AG04449 (cell line): ENCODE measurements around the gene HAAO.
A peak's percentile ranks its signal among the peaks of the same experiment; 100 is the strongest.
"Not testable (repeated sequence)": the region's sequence is repeated elsewhere in the genome, so short reads cannot be mapped to it uniquely, and the experiment has no call there.

Experiments used
- CTCF ChIA-PET: fragments of 350-600 bp; formaldehyde crosslinking; extraction: SDS; loops from one replicate; lab custom pipeline; 2021; ENCODE audit warnings: antibody characterized with exemption; lab: Yijun Ruan, JAX
- POLR2A ChIA-PET: fragments of 400-600, 350-600 bp; formaldehyde crosslinking; extraction: SDS; loops from one replicate; lab custom pipeline; 2020; ENCODE audit warnings: antibody characterized with exemption, inconsistent platforms; lab: Yijun Ruan, JAX
- DNase-seq: peaks from one replicate; pipeline ENCODE4 v3.0.0-alpha.2; 2010; ENCODE audit warnings: low read depth, low spot score
- H3K4me3 ChIP-seq: 2 replicates; pipeline ENCODE4 v1.5.1; 2011; ENCODE audit warnings: low read depth, mild to moderate bottlenecking, control low read depth, low read length
- TF ChIP-seq, protein P1 (sequence below): IDR thresholded peaks from one replicate; pipeline ENCODE4 v1.5.1; 2011; ENCODE audit warnings: mild to moderate bottlenecking, moderate library complexity, low read length, control low read depth, inconsistent platforms; ENCODE audit not compliant: insufficient read depth; ENCODE audit errors: missing control alignments

The HAAO gene

DNA sequence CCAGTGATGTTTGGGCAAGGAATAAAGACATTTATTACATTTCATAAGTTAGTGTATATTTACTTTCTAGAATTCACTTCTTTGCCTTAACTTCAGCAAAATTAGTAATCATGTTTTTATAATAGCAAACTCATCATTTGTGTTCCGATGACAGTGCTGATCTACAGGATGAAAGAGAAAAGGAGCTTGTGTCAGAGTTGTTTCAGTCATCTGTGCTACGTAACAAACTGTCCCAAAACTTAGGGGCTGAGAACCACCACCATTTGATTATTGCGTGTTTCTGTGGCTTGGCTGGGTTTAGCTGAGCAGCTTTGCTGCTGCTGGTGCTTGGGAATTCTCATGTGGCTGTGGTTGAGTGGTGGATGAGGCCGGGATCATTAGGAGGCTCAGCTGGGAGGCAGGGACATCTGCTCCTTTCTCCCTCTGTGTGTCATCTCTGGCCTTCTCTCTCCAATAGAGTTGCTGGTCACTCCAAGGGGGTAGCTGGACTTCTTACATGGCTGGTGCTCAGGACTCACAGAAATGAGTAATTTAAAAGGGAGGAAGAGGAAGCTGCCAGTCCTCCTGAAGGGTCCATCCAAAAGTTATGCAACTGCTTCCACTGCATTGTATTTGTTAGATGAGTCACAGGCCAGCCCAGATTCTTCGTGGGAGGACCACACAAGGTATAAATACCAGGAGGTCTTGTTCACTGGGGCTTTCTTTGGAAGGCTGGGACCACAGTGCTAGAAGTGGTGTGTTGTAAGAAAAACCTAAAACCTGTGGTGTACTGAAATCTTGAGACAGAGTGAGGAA lies 43.4 kb upstream of the HAAO start:
- H3K4me3 ChIP-seq: no peak overlapping the region
- ChIA-PET POLR2A (interaction anchor here (0.6 to 2.2 kb wide), 4 partner anchors 25 to 476 kb away, joined by 3 to 8 read pairs (median 4); partner anchors contain the start of gene ZFP36L2), CTCF (interaction anchor here (0.7 to 2.7 kb wide), 12 partner anchors 8 to 742 kb away, joined by 3 to 17 read pairs (median 4); partner anchors contain the start of gene ZFP36L2)
- TF ChIP-seq, protein P1, sequence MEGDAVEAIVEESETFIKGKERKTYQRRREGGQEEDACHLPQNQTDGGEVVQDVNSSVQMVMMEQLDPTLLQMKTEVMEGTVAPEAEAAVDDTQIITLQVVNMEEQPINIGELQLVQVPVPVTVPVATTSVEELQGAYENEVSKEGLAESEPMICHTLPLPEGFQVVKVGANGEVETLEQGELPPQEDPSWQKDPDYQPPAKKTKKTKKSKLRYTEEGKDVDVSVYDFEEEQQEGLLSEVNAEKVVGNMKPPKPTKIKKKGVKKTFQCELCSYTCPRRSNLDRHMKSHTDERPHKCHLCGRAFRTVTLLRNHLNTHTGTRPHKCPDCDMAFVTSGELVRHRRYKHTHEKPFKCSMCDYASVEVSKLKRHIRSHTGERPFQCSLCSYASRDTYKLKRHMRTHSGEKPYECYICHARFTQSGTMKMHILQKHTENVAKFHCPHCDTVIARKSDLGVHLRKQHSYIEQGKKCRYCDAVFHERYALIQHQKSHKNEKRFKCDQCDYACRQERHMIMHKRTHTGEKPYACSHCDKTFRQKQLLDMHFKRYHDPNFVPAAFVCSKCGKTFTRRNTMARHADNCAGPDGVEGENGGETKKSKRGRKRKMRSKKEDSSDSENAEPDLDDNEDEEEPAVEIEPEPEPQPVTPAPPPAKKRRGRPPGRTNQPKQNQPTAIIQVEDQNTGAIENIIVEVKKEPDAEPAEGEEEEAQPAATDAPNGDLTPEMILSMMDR: no peak
- DNase-seq: peak; percentile 94

DNA sequence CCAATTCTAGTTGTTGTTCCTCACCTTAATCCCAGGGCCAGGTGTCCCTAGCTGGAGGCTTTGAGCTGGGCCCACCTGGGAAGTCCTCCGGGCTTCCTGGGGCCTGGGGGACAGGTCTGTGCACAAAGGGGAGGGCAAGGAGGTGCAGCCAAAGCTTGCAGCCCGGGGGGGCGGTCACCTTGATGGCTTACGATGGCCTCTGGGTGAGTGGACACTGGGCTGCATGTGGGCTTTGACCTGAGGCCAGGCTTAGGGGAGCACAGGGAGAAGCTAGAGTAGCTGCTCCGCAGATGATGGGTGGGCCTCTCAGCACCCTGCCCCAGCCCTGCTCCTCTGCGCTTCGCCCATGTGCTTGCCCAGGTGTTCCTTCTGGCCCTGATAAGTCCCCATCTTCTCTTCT lies 41.8 kb upstream of the HAAO start:
- no peak for DNase-seq
- POLR2A ChIA-PET: no interaction called here
- no peak overlapping the region for H3K4me3 ChIP-seq
- TF ChIP-seq, protein P1: no peak
- CTCF ChIA-PET: interaction anchor here (0.7 to 2.7 kb wide), 5 partner anchors 23 to 707 kb away, joined by 3 to 17 read pairs (median 4); partner anchors contain the start of gene ZFP36L2

DNA sequence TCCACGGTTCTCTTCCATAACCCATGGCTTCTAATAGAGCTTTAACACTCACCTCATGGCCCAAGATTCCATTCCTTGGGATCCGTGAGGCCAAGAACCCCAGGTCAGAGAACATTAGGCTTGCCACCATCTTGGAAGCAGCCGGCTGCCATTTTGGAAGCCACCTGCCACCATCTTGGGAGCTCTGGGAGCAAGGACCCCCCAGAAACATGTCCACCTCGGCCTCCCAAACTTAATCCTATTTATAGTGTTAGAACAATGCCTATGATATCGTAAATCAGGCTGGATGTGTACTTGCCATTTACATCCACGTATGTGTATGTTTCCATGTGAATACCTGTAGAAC lies 39.9 kb upstream of the HAAO start:
- CTCF ChIA-PET: interaction anchor here (0.7 to 7.0 kb wide), 11 partner anchors 16 to 745 kb away, joined by 3 to 91 read pairs (median 6); no protein-coding TSS in a partner anchor

DNA sequence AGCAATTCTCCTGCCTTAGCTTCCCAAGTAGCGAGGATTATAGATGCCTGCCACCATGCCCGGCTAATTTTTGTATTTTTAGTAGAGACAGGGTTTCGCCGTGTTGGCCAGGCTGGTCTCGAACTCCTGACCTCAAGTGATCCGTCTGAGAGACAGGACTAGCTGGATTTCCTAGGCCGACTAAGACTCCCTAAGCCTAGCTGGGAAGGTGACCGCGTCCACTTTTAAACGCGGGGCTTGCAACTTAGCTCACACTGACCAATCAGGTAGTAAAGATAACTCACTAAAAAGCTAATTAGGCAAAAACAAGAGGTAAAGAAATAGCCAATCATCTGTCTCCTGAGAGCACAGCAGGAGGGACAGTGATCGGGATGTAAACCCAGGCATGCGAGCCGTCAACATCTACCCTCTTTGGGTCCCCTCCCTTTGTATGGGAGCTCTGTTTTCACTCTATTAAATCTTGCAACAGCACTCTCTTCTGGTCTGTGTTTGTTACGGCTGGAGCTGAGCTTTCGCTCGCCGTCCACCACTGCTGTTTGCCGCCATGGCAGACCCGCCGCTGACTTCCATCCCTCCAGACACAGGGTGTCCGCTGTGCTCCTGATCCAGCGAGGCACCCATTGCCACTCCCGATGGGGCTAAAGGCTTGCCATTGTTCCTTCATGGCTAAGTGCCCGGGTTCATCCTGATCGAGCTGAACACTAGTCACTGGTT lies 39.3 kb upstream of the HAAO start:
- H3K4me3 ChIP-seq, DNase-seq, POLR2A ChIA-PET: not testable (repeated sequence)
- CTCF ChIA-PET: interaction anchor here (0.6 to 7.3 kb wide), 17 partner anchors 15 to 746 kb away, joined by 3 to 111 read pairs (median 6); partner anchors contain the start of gene ZFP36L2

More for the DNA sequence above, 39.9 kb upstream of the HAAO start:
- POLR2A ChIA-PET: no interaction called here
- no peak overlapping the region for H3K4me3 ChIP-seq
- no peak for DNase-seq
- TF ChIP-seq, protein P1: no peak

DNA sequence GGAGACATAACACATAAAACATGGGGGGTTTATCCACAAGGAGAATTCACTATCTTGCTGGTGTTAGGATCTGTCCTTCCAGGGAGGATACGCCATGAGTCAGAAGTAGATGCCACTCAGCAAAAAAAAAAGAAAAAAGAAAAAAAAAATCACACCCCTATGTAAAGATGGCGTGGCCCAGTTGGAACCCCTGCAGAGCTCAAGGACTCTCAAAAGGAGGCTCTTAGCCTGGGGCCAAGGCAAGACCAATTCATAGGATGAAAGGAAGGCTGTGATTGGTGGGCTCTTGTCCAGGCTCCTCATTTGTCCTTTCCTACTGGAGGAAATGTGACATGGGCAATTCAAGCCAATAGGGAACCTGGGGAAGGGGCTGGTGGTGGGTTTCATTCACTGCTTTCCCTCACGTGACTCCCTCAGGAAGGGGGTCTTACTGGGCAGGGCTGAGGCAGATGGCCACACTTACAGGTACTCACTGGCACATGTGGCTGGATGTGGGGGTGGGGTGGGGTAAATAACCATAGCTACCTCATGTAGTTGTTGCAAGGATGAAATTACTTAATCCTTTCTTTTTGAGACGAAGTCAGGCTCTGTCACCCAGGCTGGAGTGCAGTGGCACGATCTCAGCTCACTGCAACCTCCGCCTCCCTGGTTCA lies 38.7 kb upstream of the HAAO start:
- DNase-seq: no peak
- no peak overlapping the region for H3K4me3 ChIP-seq
- TF ChIP-seq, protein P1: no peak
- ChIA-PET CTCF (interaction anchor here (0.6 to 7.3 kb wide), 17 partner anchors 12 to 746 kb away, joined by 3 to 111 read pairs (median 6); partner anchors contain the start of gene ZFP36L2), POLR2A (interaction anchor here (0.6 kb wide), 1 partner anchor 120 kb away, joined by 3 read pairs; no protein-coding TSS in a partner anchor)
